ENCODE data around the gene ZNF521.

Gene ZNF521

DNA sequence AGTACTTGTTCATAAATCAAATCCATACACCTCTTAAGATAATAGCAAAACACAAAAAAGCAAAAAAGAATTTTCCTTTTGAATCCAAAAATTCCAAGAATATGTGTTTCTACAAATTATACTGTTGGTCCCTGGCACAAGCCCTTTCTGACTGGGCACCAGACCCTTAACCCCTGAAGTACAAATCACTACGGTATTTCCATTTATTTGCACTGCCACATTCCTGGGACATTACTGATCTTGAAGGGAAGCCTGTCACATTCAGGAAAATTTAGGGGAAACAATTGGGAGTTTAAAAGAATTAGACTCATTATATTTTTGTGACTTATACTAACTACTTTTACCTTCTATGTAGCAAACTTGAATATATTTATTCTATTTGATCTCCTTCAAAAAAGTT, 98.8 kb downstream of the ZNF521 start:
- ATAC-seq: peak; percentile 59
- TF ChIP-seq ZFP30 (CRISPR knock-in tag; IDR thresholded peaks at IDR 0.05) (no peak), ZNF8 (CRISPR knock-in tag; IDR thresholded peaks at IDR 0.05) (no peak)

DNA sequence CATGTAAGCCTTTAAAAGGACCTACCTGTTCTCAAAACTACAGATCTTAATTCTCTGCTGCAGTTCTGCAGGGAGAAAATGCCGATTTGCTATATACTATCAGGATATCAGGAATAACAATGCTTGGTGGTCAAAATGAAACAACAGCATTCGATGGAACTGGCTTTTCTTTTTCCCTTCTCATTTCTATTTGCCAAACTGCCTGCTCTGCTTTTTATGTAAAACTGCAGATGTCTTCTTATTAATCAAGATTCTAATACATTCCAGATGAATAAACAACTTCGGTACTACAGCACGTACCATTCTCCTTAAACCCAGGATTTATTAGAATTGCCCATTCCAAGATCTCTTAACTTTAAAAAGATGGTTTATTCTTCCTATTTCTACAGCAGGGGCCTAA, 100.9 kb downstream of the ZNF521 start:
- peak; percentile 37; the same call in 2 of the 3 replicates for ATAC-seq
- TF ChIP-seq ZNF8 (CRISPR knock-in tag; IDR thresholded peaks at IDR 0.05) (no peak), TCF4 (CRISPR knock-in tag; IDR thresholded peaks at IDR 0.05; ENCODE audit: borderline replicate concordance) (peak; percentile 77)
- TF ChIP-seq, protein P1, sequence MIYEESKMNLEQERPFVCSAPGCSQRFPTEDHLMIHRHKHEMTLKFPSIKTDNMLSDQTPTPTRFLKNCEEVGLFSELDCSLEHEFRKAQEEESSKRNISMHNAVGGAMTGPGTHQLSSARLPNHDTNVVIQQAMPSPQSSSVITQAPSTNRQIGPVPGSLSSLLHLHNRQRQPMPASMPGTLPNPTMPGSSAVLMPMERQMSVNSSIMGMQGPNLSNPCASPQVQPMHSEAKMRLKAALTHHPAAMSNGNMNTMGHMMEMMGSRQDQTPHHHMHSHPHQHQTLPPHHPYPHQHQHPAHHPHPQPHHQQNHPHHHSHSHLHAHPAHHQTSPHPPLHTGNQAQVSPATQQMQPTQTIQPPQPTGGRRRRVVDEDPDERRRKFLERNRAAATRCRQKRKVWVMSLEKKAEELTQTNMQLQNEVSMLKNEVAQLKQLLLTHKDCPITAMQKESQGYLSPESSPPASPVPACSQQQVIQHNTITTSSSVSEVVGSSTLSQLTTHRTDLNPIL (CRISPR knock-in tag; IDR thresholded peaks at IDR 0.05; ENCODE audit: low read depth): no peak

DNA sequence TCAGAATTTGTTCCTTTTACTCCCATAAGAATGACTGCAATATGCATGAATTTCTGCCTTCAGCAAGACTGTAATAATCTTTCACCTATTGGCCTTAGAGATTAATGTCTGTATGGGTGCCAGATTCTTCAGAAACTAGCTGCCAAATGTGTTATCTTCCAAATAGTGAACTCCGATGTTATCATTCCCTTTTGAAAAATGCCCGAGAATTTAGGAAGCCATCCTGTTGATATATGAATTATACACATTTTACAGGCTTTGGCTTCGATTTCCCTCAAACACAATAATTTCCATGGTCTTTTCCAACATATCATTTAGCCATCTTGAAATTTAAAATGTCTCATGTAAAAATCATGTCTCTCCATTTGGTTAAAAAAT, 101.5 kb downstream of the ZNF521 start:
- TF ChIP-seq, protein P2, sequence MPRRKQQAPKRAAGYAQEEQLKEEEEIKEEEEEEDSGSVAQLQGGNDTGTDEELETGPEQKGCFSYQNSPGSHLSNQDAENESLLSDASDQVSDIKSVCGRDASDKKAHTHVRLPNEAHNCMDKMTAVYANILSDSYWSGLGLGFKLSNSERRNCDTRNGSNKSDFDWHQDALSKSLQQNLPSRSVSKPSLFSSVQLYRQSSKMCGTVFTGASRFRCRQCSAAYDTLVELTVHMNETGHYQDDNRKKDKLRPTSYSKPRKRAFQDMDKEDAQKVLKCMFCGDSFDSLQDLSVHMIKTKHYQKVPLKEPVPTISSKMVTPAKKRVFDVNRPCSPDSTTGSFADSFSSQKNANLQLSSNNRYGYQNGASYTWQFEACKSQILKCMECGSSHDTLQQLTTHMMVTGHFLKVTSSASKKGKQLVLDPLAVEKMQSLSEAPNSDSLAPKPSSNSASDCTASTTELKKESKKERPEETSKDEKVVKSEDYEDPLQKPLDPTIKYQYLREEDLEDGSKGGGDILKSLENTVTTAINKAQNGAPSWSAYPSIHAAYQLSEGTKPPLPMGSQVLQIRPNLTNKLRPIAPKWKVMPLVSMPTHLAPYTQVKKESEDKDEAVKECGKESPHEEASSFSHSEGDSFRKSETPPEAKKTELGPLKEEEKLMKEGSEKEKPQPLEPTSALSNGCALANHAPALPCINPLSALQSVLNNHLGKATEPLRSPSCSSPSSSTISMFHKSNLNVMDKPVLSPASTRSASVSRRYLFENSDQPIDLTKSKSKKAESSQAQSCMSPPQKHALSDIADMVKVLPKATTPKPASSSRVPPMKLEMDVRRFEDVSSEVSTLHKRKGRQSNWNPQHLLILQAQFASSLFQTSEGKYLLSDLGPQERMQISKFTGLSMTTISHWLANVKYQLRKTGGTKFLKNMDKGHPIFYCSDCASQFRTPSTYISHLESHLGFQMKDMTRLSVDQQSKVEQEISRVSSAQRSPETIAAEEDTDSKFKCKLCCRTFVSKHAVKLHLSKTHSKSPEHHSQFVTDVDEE (CRISPR knock-in tag; IDR thresholded peaks at IDR 0.05): no peak
- TF ChIP-seq SNAI2 (CRISPR knock-in tag; IDR thresholded peaks at IDR 0.05) (no peak), ZFP30 (CRISPR knock-in tag; IDR thresholded peaks at IDR 0.05) (no peak), PPARA (CRISPR knock-in tag; IDR thresholded peaks at IDR 0.05; ENCODE audit: borderline replicate concordance) (no peak), ZNF565 (CRISPR knock-in tag; conservative IDR thresholded peaks at IDR 0.05; ENCODE audit: low read depth) (no peak), ARNTL (CRISPR knock-in tag; IDR thresholded peaks at IDR 0.05; ENCODE audit: borderline replicate concordance, low read depth) (no peak), TOX (CRISPR knock-in tag; IDR thresholded peaks at IDR 0.05; ENCODE audit: borderline replicate concordance) (no peak), ZFP3 (CRISPR knock-in tag; IDR thresholded peaks at IDR 0.05) (no peak)
- TF ChIP-seq, protein P3, sequence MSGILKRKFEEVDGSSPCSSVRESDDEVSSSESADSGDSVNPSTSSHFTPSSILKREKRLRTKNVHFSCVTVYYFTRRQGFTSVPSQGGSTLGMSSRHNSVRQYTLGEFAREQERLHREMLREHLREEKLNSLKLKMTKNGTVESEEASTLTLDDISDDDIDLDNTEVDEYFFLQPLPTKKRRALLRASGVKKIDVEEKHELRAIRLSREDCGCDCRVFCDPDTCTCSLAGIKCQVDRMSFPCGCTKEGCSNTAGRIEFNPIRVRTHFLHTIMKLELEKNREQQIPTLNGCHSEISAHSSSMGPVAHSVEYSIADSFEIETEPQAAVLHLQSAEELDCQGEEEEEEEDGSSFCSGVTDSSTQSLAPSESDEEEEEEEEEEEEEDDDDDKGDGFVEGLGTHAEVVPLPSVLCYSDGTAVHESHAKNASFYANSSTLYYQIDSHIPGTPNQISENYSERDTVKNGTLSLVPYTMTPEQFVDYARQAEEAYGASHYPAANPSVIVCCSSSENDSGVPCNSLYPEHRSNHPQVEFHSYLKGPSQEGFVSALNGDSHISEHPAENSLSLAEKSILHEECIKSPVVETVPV (CRISPR knock-in tag; IDR thresholded peaks at IDR 0.05): no peak
- ATAC-seq: no peak

DNA sequence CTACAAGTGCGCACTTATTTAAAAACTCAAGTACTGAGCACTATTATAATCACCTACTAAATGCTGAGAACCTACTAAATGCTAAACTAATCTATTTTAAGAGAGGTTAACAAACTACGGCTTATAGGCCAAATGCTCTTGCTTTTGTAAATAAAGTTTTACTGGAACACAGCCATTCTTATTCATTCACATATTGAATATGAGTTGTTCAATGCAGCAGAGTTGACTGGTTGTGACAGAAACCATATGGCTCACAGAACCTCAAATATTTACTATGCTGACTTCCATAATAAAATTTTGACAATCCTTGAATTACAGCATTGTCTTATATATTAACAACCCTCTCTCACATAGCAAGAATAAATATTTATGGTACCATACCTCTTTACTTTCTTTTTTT, 103.2 kb downstream of the ZNF521 start:
- peak; percentile 28; the same call in 2 of the 3 replicates for ATAC-seq
- TF ChIP-seq TCF4 (CRISPR knock-in tag; IDR thresholded peaks at IDR 0.05; ENCODE audit: borderline replicate concordance) (no peak), ZNF70 (CRISPR knock-in tag; IDR thresholded peaks at IDR 0.05) (no peak), BACH2 (CRISPR knock-in tag; IDR thresholded peaks at IDR 0.05; ENCODE audit: borderline replicate concordance) (no peak), ZFP3 (CRISPR knock-in tag; IDR thresholded peaks at IDR 0.05) (no peak), ZFP30 (CRISPR knock-in tag; IDR thresholded peaks at IDR 0.05) (no peak), ISL1 (CRISPR knock-in tag; IDR thresholded peaks at IDR 0.05) (no peak)
- TF ChIP-seq, protein P4, sequence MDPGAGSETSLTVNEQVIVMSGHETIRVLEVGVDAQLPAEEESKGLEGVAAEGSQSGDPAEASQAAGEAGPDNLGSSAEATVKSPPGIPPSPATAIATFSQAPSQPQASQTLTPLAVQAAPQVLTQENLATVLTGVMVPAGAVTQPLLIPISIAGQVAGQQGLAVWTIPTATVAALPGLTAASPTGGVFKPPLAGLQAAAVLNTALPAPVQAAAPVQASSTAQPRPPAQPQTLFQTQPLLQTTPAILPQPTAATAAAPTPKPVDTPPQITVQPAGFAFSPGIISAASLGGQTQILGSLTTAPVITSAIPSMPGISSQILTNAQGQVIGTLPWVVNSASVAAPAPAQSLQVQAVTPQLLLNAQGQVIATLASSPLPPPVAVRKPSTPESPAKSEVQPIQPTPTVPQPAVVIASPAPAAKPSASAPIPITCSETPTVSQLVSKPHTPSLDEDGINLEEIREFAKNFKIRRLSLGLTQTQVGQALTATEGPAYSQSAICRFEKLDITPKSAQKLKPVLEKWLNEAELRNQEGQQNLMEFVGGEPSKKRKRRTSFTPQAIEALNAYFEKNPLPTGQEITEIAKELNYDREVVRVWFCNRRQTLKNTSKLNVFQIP (CRISPR knock-in tag; IDR thresholded peaks at IDR 0.05; ENCODE audit: borderline replicate concordance, low read depth): no peak

DNA sequence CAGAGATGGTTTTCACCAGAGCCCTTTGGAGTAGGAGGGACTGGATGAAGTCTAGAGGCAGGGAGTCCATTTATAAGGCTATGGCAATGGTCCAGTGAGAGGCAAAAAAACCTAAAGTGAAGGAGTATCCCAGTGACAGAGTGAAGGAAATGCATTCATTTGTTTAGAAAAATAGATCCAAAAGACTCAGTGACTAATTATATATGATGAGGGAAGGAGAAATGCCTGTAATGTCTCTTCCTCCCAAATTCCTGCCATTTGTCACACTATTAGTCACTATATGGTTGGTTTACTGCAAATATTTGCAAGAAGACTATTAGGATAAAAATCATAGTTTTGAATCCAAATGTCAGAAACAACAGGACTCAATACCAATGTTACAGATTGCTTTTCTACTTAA, 104.2 kb downstream of the ZNF521 start:
- ATAC-seq: peak; percentile 46
- no peak for TF ChIP-seq RARB (CRISPR knock-in tag; IDR thresholded peaks at IDR 0.05)
- TF ChIP-seq, protein P3 (CRISPR knock-in tag; IDR thresholded peaks at IDR 0.05): no peak

Measured in SK-N-SH treated with all-trans-retinoic acid at 6 μM for 48 hours (cell line).